HG03095 (cell line): ENCODE data around the gene GGT6.

Experiments used
- ATAC-seq: cut with Tn5 transposase; IDR thresholded peaks from one replicate; pipeline ENCODE4 v1.9.1; 2021; ENCODE audit warnings: moderate library complexity; ENCODE audit not compliant: unreplicated experiment

GGT6 gene

GRCh38 chr17:4540224-4540651 lies 20.1 kb downstream of the GGT6 start:
- ATAC-seq, result no peak

- ATAC-seq, result no peak
These were observed 20.7 kb downstream of the GGT6 start for GRCh38 chr17:4539576-4540223.

- ATAC-seq, result no peak
These were observed 21.4 kb downstream of the GGT6 start for GRCh38 chr17:4539025-4539424.

DNA sequence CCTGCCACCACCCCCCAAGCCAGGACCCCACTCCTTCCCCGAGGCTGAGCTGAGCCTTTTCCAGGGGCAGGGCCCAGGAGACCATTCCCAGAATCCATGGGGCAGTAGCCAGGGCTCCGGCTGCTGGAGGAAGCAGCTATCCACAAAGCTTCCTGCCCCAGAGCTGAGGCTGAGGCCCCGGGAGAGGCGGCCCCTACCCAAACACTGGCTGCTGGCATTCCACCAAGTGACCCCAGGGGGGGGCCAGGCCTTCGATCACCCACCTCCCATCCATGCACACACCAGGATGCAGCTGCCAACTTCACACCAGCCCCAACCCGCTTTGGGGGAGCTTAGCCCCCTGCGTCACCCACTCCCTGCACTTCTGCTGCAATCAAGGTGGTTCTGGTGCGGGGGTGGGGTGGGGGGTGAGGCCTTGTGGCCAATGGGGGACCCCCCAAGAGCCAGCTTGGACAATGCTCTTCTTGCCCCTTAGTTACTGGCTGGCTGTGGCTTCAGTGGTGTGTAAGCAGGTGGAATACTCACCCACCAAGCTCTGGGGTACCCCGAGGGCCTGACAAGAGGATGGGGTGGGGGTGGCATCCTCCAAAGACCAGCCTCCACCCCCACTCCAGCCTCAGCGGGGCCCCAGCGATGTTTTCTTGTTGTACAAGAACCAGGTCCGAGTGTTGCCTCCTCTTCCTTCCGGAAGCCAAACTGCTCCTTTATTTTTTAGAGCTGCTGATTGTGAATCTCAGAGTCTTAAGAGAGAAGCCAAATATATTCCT lies 22.0 kb downstream of the GGT6 start:
- ATAC-seq, result no peak

GRCh38 chr17:4537451-4538235 lies 22.7 kb downstream of the GGT6 start:
- ATAC-seq, result no peak

- no peak for ATAC-seq
These were observed 23.5 kb downstream of the GGT6 start for GRCh38 chr17:4536742-4537411.

- no peak for ATAC-seq
These were observed 24.1 kb downstream of the GGT6 start for GRCh38 chr17:4536259-4536741.

GRCh38 chr17:4535667-4536258 lies 24.6 kb downstream of the GGT6 start:
- no peak for ATAC-seq

GRCh38 chr17:4534928-4535666 lies 25.3 kb downstream of the GGT6 start:
- ATAC-seq, result no peak

GRCh38 chr17:4534515-4534914 lies 25.9 kb downstream of the GGT6 start:
- ATAC-seq, result no peak

GRCh38 chr17:4533523-4534504 lies 26.6 kb downstream of the GGT6 start:
- no peak for ATAC-seq

GRCh38 chr17:4532860-4533522 lies 27.4 kb downstream of the GGT6 start:
- ATAC-seq, result no peak

GRCh38 chr17:4531988-4532736 lies 28.2 kb downstream of the GGT6 start:
- ATAC-seq, result no peak

GRCh38 chr17:4530799-4531730 lies 29.3 kb downstream of the GGT6 start:
- no peak for ATAC-seq

- ATAC-seq, result no peak
These were observed 30.7 kb downstream of the GGT6 start for GRCh38 chr17:4529533-4530152.

DNA sequence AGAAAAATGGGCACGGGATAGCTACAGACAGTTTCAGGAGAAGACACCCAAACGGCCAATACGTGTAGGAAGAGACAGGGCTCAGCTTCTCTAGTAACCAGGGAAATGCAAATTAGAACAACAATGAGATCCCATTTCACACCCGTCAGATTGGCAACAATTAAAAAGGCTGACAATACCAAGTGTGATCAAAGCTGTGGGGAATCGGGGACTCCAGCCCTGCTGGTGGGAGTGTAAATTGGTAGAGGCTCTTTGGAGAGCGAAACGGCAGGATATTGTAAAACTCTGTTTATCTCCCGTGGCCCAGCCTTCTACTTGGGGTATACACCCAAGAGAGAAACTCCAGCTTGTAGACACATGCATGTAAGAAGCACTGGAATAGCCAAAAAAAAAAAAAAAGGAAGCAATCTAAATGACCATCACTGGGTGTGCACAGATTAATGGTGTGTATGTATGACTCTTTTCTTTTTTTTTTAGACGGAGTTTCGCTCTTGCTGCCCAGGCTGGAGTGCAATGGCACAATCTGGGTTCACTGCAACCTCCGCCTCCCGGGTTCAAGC lies 32.7 kb downstream of the GGT6 start:
- ATAC-seq, result no peak
